Stomach smooth muscle (tissue), 2 donors: ENCODE results near the gene ARHGAP4.

ENCODE experiments used
- H3K27ac ChIP-seq: one replicate; pipeline ENCODE4 v1.7.0; 2013; ENCODE audit warnings: mild to moderate bottlenecking, low read length, inconsistent platforms
- H3K27me3 ChIP-seq, 2 donors: one replicate each; pipeline ENCODE4 v1.7.0; 2013; ENCODE audit warnings: low read length in 2 of 2; ENCODE audit not compliant: insufficient read depth in 2 of 2, control insufficient read depth in 1 of 2
- H3K36me3 ChIP-seq, 2 donors: one replicate each; pipeline ENCODE4 v1.7.0; 2013; ENCODE audit warnings: low read length in 2 of 2; ENCODE audit not compliant: control insufficient read depth in 2 of 2, insufficient read depth in 2 of 2
- H3K4me1 ChIP-seq: one replicate; pipeline ENCODE4 v1.7.0; 2013; ENCODE audit warnings: low read length; ENCODE audit not compliant: control insufficient read depth, insufficient read depth
- H3K4me3 ChIP-seq, 2 donors: one replicate each; pipeline ENCODE4 v1.7.0; 2013; ENCODE audit warnings: low read length in 2 of 2
- H3K9ac ChIP-seq, 2 donors: one replicate each; pipeline ENCODE4 v1.7.0; 2013; ENCODE audit warnings: low read length in 2 of 2, mild to moderate bottlenecking in 1 of 2
- H3K9me3 ChIP-seq, 2 donors: one replicate each; pipeline ENCODE4 v1.7.0; 2013; ENCODE audit warnings: low read length in 2 of 2; ENCODE audit not compliant: control insufficient read depth in 2 of 2
- donor health status: healthy.
- donor health status: Pancreatic carcinoma.

The ARHGAP4 gene

DNA sequence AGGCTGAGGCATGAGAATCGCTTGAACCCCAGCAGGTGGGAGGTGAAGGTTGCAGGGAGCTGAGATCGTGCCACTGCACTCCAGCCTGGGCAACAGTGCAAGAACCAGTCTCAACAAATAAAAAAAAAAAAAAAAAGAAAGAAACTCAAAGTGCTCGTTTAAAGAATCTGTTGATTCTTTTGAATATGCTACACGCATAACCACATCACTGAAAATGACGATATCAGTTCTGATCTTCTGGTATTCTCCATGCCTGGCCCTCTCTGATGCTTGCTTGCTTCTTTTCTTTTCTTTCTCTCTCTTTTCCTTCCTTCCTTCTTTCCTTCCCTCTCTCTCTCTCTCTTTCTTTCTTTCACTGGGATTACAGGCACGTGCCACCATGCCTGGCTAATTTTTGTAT, 14.3 kb downstream of the ARHGAP4 start:
- H3K4me1 ChIP-seq: no peaks in the 10 kb centered on the region
- H3K4me3 ChIP-seq: no peak overlapping the region
- no peaks in the 10 kb centered on the region for H3K9me3 ChIP-seq
- H3K9ac ChIP-seq: no peak overlapping the region
- peaks cover 0 to 9% of the 10 kb centered on the region in 2 donors for H3K27me3 ChIP-seq
- no peak overlapping the region for H3K27ac ChIP-seq
- no peaks in the 10 kb centered on the region for H3K36me3 ChIP-seq

DNA sequence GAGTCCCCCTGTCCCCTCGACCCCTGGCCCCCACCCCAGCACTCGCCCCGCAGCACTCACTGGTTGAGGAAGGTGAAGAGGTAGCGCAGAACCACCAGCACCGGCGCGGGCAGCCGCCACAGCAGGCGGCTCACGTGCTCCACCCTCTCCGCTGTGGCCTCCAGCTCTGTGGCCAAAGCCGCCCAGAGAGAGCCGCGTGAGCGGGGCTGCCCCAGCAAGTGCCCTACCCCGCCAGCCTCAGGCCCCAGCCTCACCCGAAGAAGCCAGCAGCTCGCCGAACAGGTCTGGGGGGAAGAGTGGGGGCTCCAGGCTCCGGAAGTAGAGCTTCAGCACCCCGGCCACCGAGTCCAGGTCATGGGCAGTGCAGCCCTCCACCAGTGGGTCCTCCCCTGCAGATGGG, 15.6 kb downstream of the ARHGAP4 start:
- H3K27me3 ChIP-seq: peaks cover 0 to 11% of the 10 kb centered on the region in 2 donors
- no peaks in the 10 kb centered on the region for H3K36me3 ChIP-seq
- H3K9ac ChIP-seq: no peak overlapping the region
- no peak overlapping the region for H3K4me3 ChIP-seq
- H3K4me1 ChIP-seq: no peaks in the 10 kb centered on the region
- no peaks in the 10 kb centered on the region for H3K9me3 ChIP-seq
- H3K27ac ChIP-seq: no peak overlapping the region

DNA sequence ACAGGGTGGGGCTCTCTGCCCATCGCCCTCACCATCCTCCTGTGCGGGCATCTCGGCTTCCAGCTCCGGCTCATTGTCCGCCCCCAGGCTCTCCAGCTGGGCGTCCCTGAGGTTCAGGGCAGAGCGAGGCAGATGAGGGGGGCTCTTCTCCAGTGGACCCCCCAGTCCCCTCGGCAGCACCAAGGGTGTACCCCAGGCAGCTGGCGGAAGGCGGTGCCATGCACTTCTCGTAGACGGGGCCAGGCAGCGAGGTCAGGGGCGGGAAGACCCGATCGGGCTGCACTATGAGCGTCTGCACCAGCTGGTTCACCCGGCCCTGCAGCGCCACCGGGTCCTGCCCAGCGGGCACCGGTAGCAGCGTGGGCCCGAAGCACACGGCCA, 16.1 kb downstream of the ARHGAP4 start:
- H3K36me3 ChIP-seq: no peaks in the 10 kb centered on the region

DNA sequence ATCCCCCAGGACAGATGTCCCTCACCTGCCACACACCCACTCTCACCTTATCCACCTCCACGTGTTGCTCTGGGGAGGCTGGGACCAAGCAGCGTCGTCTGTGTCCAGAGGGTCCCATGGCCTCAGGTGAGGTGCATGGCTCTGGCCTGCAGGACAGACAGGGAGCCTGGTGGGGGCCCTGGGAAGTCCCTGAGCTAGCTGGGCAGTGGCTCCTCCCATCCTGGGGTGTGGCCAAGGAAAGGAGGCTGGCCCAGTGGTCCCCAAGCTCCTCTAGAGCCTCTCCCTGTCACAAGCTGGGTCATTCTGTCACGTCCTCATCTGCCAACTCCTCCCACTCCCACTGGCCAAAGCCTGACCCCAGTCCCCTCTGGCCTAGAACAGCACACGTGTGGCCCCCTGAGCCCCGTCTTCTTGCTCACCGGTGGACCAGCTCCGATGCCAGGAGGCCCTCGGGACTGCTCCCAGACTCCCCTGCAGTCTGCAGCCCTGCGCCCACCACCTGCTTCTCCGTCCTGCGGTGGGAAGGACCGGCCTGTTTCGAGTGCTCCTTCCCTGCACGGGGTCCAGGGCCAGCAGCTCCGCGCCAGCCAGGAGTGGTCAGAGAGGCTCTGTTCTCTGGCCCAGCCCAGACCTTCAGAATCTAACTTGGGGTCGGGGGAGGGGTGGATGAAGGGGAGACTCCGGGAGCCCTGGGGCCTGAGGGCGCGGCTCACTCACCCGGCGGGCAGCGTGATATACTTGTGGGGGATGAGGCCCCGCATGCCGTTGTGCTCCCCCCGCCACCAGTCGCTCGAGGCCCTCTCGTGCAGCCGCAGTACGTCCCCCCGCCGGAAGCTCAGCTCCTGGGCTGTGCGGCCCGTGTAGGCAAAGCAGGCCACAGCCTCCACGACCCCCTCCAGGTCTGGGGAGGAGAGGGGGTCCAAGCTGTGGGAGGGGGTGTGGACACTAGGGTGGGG, 16.8 kb downstream of the ARHGAP4 start:
- Histone ChIP-seq H3K27ac (no peak overlapping the region), H3K9ac (no peak overlapping the region), H3K27me3 (peaks cover 0 to 11% of the 10 kb centered on the region in 2 donors), H3K36me3 (no peaks in the 10 kb centered on the region), H3K4me3 (no peak overlapping the region), H3K4me1 (no peaks in the 10 kb centered on the region), H3K9me3 (no peaks in the 10 kb centered on the region)

More for the DNA sequence above, 16.1 kb downstream of the ARHGAP4 start:
- Histone ChIP-seq H3K4me3 (no peak overlapping the region), H3K9ac (no peak overlapping the region), H3K4me1 (no peaks in the 10 kb centered on the region), H3K27me3 (peaks cover 0 to 11% of the 10 kb centered on the region in 2 donors), H3K9me3 (no peaks in the 10 kb centered on the region), H3K27ac (no peak overlapping the region)

DNA sequence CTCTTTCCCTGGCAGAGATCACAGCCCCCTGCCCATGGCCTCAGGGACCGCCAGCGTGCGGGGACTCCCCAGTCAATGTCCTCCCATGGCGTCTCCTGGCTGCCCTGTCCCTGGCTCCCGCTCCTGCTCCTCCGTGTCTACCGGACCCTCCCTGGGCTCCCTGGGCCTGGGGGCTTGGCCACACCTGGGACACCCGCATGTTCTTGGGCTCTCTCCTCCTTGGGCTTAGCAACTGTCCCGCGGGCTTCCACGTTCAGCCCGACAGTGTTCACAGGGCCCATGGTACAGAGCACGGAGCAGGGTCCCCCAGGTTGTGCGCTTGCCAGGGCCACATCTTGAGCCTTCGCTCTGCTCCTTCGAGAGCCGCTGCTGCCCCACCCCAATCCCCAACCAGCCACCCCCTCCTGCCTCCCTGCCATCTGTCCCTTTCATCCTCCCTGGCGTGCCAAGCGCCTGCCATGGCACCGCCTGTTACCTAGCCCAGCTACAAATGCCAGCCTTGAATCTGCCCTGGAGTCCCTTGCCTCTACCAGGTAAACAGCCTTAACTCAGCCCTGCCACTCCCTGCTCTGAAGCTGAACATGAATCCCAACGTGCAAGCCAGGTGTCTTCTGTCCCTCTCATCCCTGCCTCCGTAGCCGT, 17.7 kb downstream of the ARHGAP4 start:
- Histone ChIP-seq H3K4me1 (peaks cover 1% of the 10 kb centered on the region), H3K9me3 (no peaks in the 10 kb centered on the region), H3K36me3 (no peaks in the 10 kb centered on the region), H3K27me3 (peaks cover 0 to 9% of the 10 kb centered on the region in 2 donors), H3K4me3 (no peak overlapping the region), H3K9ac (no peak overlapping the region), H3K27ac (no peak overlapping the region)

DNA sequence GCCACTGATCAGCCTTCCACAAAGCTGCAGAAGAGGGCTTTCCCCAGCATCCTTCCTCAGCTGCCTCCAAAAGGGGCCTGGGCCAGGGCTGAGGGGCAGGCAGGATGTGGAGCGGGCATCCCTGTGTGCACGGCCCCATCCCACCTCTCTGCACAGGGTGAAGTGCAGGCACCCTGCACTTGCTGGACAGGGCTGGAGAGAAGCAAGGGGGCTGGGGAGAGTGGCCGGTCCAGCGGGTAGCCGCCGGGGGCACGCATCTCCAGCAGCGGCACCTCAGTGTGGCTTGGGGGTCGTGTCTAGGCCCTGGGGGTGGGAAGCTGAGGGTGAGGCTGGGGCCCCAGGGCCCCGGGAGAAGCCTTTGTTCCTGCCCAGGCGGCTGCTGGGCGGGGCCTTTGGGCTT, 18.6 kb downstream of the ARHGAP4 start:
- no peaks in the 10 kb centered on the region for H3K9me3 ChIP-seq
- no peak overlapping the region for H3K27ac ChIP-seq
- H3K4me3 ChIP-seq: no peak overlapping the region
- no peaks in the 10 kb centered on the region for H3K36me3 ChIP-seq
- H3K27me3 ChIP-seq: peaks cover 0 to 10% of the 10 kb centered on the region in 2 donors
- peaks cover 5% of the 10 kb centered on the region for H3K4me1 ChIP-seq
- H3K9ac ChIP-seq: no peak overlapping the region

DNA sequence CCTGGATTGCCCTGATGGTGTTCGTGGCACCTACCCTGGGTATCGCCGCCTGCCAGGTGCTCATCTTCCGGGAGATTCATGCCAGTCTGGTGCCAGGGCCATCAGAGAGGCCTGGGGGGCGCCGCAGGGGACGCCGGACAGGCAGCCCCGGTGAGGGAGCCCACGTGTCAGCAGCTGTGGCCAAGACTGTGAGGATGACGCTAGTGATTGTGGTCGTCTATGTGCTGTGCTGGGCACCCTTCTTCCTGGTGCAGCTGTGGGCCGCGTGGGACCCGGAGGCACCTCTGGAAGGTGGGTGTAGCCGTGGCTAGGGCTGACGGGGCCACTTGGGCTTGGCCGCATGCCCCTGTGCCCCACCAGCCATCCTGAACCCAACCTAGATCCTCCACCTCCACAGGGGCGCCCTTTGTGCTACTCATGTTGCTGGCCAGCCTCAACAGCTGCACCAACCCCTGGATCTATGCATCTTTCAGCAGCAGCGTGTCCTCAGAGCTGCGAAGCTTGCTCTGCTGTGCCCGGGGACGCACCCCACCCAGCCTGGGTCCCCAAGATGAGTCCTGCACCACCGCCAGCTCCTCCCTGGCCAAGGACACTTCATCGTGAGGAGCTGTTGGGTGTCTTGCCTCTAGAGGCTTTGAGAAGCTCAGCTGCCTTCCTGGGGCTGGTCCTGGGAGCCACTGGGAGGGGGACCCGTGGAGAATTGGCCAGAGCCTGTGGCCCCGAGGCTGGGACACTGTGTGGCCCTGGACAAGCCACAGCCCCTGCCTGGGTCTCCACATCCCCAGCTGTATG, 19.7 kb downstream of the ARHGAP4 start:
- Histone ChIP-seq H3K4me1 (peaks cover 5% of the 10 kb centered on the region), H3K36me3 (no peaks in the 10 kb centered on the region), H3K9me3 (no peaks in the 10 kb centered on the region), H3K9ac (no peak overlapping the region), H3K4me3 (no peak overlapping the region), H3K27me3 (peaks cover 0 to 10% of the 10 kb centered on the region in 2 donors), H3K27ac (no peak overlapping the region)

DNA sequence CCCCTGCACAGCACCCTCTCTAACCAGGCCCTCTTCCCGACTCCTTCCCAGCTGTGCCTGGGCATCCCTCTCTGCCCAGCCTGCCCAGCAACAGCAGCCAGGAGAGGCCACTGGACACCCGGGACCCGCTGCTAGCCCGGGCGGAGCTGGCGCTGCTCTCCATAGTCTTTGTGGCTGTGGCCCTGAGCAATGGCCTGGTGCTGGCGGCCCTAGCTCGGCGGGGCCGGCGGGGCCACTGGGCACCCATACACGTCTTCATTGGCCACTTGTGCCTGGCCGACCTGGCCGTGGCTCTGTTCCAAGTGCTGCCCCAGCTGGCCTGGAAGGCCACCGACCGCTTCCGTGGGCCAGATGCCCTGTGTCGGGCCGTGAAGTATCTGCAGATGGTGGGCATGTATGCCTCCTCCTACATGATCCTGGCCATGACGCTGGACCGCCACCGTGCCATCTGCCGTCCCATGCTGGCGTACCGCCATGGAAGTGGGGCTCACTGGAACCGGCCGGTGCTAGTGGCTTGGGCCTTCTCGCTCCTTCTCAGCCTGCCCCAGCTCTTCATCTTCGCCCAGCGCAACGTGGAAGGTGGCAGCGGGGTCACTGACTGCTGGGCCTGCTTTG, 20.5 kb downstream of the ARHGAP4 start:
- Histone ChIP-seq H3K4me3 (no peak overlapping the region), H3K9me3 (no peaks in the 10 kb centered on the region), H3K27ac (no peak overlapping the region), H3K9ac (no peak overlapping the region), H3K36me3 (no peaks in the 10 kb centered on the region), H3K27me3 (peaks cover 0 to 10% of the 10 kb centered on the region in 2 donors), H3K4me1 (peaks cover 9% of the 10 kb centered on the region)

DNA sequence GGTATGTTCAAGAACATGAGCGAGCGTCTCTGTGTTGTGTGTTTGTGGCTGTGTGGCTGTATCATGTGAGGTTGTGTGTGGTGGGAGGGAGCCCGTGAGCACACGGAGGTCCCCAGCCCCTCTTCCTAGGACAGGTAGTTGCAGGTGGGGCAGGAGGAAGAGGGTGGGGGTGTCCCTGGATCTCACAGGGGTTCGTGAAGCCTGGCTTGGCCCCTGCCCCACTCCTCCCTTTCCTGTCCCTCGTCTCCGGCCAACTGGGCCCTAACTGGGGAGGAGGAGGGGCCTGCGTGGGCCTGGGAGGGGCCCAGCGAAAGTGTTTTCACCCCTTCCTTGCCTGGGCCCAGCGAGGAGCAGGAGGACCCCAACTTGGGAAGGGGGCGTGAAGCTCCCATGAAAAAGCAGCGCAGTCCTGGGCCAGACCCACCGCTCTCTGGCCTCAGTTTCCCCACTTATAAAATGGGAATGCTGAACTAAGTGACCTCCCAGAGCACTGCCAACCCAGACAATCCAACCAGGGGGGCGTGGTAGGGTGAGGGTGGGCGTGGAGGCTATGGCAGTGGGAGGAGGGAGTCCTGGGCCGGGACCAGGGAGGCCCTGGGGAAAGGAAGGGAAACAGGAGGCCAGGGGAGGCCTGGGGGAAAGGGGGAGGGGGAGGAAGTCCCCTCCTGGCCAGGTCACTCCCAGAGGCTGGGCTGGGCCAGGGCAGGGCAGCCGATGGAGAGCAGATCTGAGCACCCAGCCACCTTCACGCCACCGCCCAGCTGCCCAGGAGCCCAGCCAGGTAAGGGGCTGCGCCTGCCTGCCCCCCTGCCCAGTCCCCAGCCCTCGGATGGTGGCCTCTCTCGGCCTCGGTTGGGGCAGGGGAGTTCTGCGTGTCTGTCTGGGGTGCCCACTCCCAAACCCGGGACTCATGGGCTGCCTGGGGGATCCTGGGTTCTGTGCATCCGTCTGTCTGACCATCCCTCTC, 21.8 kb downstream of the ARHGAP4 start, which contains the start of gene AVPR2:
Gene AVPR2, plus strand, starts transcription at position 683 of the 967 bp plus-strand sequence. CDS start 473 bp downstream, outside the sequence.
- H3K27ac ChIP-seq: no peak within 1 kb of the TSS
- H3K4me1 ChIP-seq: peaks cover 10% of the 10 kb centered on the region
- no peak within 1 kb of the TSS for H3K4me3 ChIP-seq
- H3K36me3 ChIP-seq: no peaks in the 10 kb centered on the region
- H3K9ac ChIP-seq: no peak within 1 kb of the TSS
- H3K27me3 ChIP-seq: peaks cover 0 to 10% of the 10 kb centered on the region in 2 donors
- H3K9me3 ChIP-seq: no peaks in the 10 kb centered on the region
